ENCODE results near the gene FHOD3. TPM values are rescaled to one million over a fixed set of nuclear protein-coding genes. Genes with fewer than 3 reads are reported as not detected.
"Not testable (repeated sequence)": the region's sequence is repeated elsewhere in the genome, so short reads cannot be mapped to it uniquely, and the experiment has no call there.

FHOD3 gene
- total RNA-seq, 1 donor, result 13.0 TPM

- TF ChIP-seq CTCF (IDR thresholded peaks at IDR 0.05; ENCODE audit: extremely low read depth, low read depth, low read length), result no peak
- H3K36me3 ChIP-seq (ENCODE audit: insufficient read depth, low read length), result no peaks in the 10 kb centered on the region
These were observed 516.3 kb downstream of the FHOD3 start for GRCh38 chr18:36813824-36814223.

GRCh38 chr18:36814994-36815393, 517.5 kb downstream of the FHOD3 start:
- TF ChIP-seq CTCF (IDR thresholded peaks at IDR 0.05; ENCODE audit: extremely low read depth, low read depth, low read length), result no peak
- H4K20me1 ChIP-seq (ENCODE audit: insufficient read depth, low read length), result no peaks in the 10 kb centered on the region
- peaks cover 7% of the 10 kb centered on the region for H3K4me1 ChIP-seq (ENCODE audit: insufficient read depth, low read length)
- H3K4me2 ChIP-seq (ENCODE audit: insufficient read depth, low read length), result no peak overlapping the region
- no peaks in the 10 kb centered on the region for H3K9me3 ChIP-seq (ENCODE audit: low read depth, low read length)
- no peak overlapping the region for H2AFZ ChIP-seq (ENCODE audit: low read length)
- H3K27ac ChIP-seq (ENCODE audit: low read depth, low read length), result no peak overlapping the region
- H3K27me3 ChIP-seq (ENCODE audit: insufficient read depth, low read length), result no peaks in the 10 kb centered on the region
- no peaks in the 10 kb centered on the region for H3K36me3 ChIP-seq (ENCODE audit: insufficient read depth, low read length)
- no peaks in the 10 kb centered on the region for H3K79me2 ChIP-seq (ENCODE audit: insufficient read depth, low read length)
- no peak for DNase-seq (ENCODE audit: insufficient read length, low spot score, missing footprints)
- H3K4me3 ChIP-seq (ENCODE audit: insufficient read depth, low read length), result no peak overlapping the region

More at GRCh38 chr18:36813824-36814223, 516.3 kb downstream of the FHOD3 start:
- DNase-seq (ENCODE audit: insufficient read length, low spot score, missing footprints), result no peak
- H3K27me3 ChIP-seq (ENCODE audit: insufficient read depth, low read length), result no peaks in the 10 kb centered on the region
- no peak overlapping the region for H2AFZ ChIP-seq (ENCODE audit: low read length)
- H3K4me1 ChIP-seq (ENCODE audit: insufficient read depth, low read length), result peaks cover 15% of the 10 kb centered on the region
- H3K27ac ChIP-seq (ENCODE audit: low read depth, low read length), result no peak overlapping the region
- no peaks in the 10 kb centered on the region for H3K79me2 ChIP-seq (ENCODE audit: insufficient read depth, low read length)
- no peaks in the 10 kb centered on the region for H3K9me3 ChIP-seq (ENCODE audit: low read depth, low read length)
- H3K4me3 ChIP-seq (ENCODE audit: insufficient read depth, low read length), result no peak overlapping the region
- no peak overlapping the region for H3K4me2 ChIP-seq (ENCODE audit: insufficient read depth, low read length)
- H4K20me1 ChIP-seq (ENCODE audit: insufficient read depth, low read length), result no peaks in the 10 kb centered on the region

- H3K36me3 ChIP-seq (ENCODE audit: insufficient read depth, low read length); H3K27ac ChIP-seq (ENCODE audit: low read depth, low read length); H3K4me3 ChIP-seq (ENCODE audit: insufficient read depth, low read length); H3K9me3 ChIP-seq (ENCODE audit: low read depth, low read length); H2AFZ ChIP-seq (ENCODE audit: low read length); H3K4me2 ChIP-seq (ENCODE audit: insufficient read depth, low read length); H3K79me2 ChIP-seq (ENCODE audit: insufficient read depth, low read length); H4K20me1 ChIP-seq (ENCODE audit: insufficient read depth, low read length); H3K4me1 ChIP-seq (ENCODE audit: insufficient read depth, low read length); DNase-seq (ENCODE audit: insufficient read length, low spot score, missing footprints); H3K27me3 ChIP-seq (ENCODE audit: insufficient read depth, low read length): not testable (repeated sequence)
These were observed 518.6 kb downstream of the FHOD3 start for GRCh38 chr18:36816096-36816495.

GRCh38 chr18:36817039-36817438, 519.5 kb downstream of the FHOD3 start:
- Histone ChIP-seq H3K79me2 (ENCODE audit: insufficient read depth, low read length) (no peaks in the 10 kb centered on the region), H3K4me2 (ENCODE audit: insufficient read depth, low read length) (no peak overlapping the region), H3K27me3 (ENCODE audit: insufficient read depth, low read length) (no peaks in the 10 kb centered on the region), H3K4me1 (ENCODE audit: insufficient read depth, low read length) (no peaks in the 10 kb centered on the region), H4K20me1 (ENCODE audit: insufficient read depth, low read length) (no peaks in the 10 kb centered on the region), H3K4me3 (ENCODE audit: insufficient read depth, low read length) (no peak overlapping the region), H2AFZ (ENCODE audit: low read length) (no peak overlapping the region), H3K36me3 (ENCODE audit: insufficient read depth, low read length) (no peaks in the 10 kb centered on the region), H3K9me3 (ENCODE audit: low read depth, low read length) (no peaks in the 10 kb centered on the region), H3K27ac (ENCODE audit: low read depth, low read length) (no peak overlapping the region)
- no peak for TF ChIP-seq CTCF (IDR thresholded peaks at IDR 0.05; ENCODE audit: extremely low read depth, low read depth, low read length)
- no peak for DNase-seq (ENCODE audit: insufficient read length, low spot score, missing footprints)
